ENCODE results near the gene KRTAP25-1. TPM values are rescaled to one million over a fixed set of nuclear protein-coding genes. Genes with fewer than 3 reads are reported as not detected.
A peak's percentile ranks its signal among the peaks of the same experiment; 100 is the strongest.

Gene KRTAP25-1
- total RNA-seq, 1 donor from 2014 or later, result not detected

DNA sequence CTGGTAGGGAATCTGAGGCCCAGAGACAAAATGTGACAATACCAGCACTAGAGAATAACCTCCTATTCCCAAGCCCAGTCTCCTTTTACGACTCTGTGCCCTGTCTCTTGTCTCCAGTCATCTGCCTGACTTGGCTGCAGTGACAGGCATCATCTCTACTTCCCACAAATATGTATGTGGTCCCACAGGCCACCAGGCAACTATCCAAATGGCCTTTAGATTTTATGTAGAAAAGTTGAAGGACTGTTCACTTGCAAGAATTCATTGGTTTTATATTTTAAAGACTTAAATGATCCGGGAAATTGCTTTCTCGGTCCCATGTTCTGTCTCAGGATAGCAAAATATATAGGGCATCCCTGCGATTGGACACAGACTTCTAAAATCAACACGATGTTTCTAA, 18.2 kb downstream of the KRTAP25-1 start:
- Mint-ChIP-seq H3K27me3 (ENCODE audit: unreplicated experiment) (no peaks in the 10 kb centered on the region), H3K4me3 (ENCODE audit: unreplicated experiment) (no peak overlapping the region), H3K4me1 (ENCODE audit: unreplicated experiment) (no peaks in the 10 kb centered on the region), H3K27ac (ENCODE audit: unreplicated experiment) (no peak overlapping the region), H3K36me3 (ENCODE audit: unreplicated experiment) (no peaks in the 10 kb centered on the region), H3K9me3 (ENCODE audit: unreplicated experiment) (peaks cover 4% of the 10 kb centered on the region)
- DNase-seq (ENCODE audit: extremely low spot score, unreplicated experiment), result no peak
- TF ChIP-seq, protein P1, sequence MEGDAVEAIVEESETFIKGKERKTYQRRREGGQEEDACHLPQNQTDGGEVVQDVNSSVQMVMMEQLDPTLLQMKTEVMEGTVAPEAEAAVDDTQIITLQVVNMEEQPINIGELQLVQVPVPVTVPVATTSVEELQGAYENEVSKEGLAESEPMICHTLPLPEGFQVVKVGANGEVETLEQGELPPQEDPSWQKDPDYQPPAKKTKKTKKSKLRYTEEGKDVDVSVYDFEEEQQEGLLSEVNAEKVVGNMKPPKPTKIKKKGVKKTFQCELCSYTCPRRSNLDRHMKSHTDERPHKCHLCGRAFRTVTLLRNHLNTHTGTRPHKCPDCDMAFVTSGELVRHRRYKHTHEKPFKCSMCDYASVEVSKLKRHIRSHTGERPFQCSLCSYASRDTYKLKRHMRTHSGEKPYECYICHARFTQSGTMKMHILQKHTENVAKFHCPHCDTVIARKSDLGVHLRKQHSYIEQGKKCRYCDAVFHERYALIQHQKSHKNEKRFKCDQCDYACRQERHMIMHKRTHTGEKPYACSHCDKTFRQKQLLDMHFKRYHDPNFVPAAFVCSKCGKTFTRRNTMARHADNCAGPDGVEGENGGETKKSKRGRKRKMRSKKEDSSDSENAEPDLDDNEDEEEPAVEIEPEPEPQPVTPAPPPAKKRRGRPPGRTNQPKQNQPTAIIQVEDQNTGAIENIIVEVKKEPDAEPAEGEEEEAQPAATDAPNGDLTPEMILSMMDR (IDR thresholded peaks at IDR 0.05), result no peak

- no peak for DNase-seq (ENCODE audit: extremely low spot score, unreplicated experiment)
- no peaks in the 10 kb centered on the region for H3K27me3 Mint-ChIP-seq (ENCODE audit: unreplicated experiment)
- no peaks in the 10 kb centered on the region for H3K36me3 Mint-ChIP-seq (ENCODE audit: unreplicated experiment)
- H3K4me3 Mint-ChIP-seq (ENCODE audit: unreplicated experiment), result no peak overlapping the region
- H3K9me3 Mint-ChIP-seq (ENCODE audit: unreplicated experiment), result peaks cover 7% of the 10 kb centered on the region
- no peak overlapping the region for H3K27ac Mint-ChIP-seq (ENCODE audit: unreplicated experiment)
- no peaks in the 10 kb centered on the region for H3K4me1 Mint-ChIP-seq (ENCODE audit: unreplicated experiment)
- TF ChIP-seq, protein P1 (IDR thresholded peaks at IDR 0.05), result no peak
Measured at GRCh38 chr21:30269803-30270530, 19.3 kb downstream of the KRTAP25-1 start.

GRCh38 chr21:30268608-30269197, 20.6 kb downstream of the KRTAP25-1 start:
- no peaks in the 10 kb centered on the region for H3K36me3 Mint-ChIP-seq (ENCODE audit: unreplicated experiment)
- no peaks in the 10 kb centered on the region for H3K27me3 Mint-ChIP-seq (ENCODE audit: unreplicated experiment)
- peaks cover 7% of the 10 kb centered on the region for H3K9me3 Mint-ChIP-seq (ENCODE audit: unreplicated experiment)
- H3K4me3 Mint-ChIP-seq (ENCODE audit: unreplicated experiment), result no peak overlapping the region
- no peak for DNase-seq (ENCODE audit: extremely low spot score, unreplicated experiment)
- H3K4me1 Mint-ChIP-seq (ENCODE audit: unreplicated experiment), result no peaks in the 10 kb centered on the region
- H3K27ac Mint-ChIP-seq (ENCODE audit: unreplicated experiment), result no peak overlapping the region
- TF ChIP-seq, protein P1 (IDR thresholded peaks at IDR 0.05), result peak; percentile 31

- H3K27me3 Mint-ChIP-seq (ENCODE audit: unreplicated experiment), result no peaks in the 10 kb centered on the region
- no peak overlapping the region for H3K27ac Mint-ChIP-seq (ENCODE audit: unreplicated experiment)
- H3K36me3 Mint-ChIP-seq (ENCODE audit: unreplicated experiment), result no peaks in the 10 kb centered on the region
- no peak overlapping the region for H3K4me3 Mint-ChIP-seq (ENCODE audit: unreplicated experiment)
- no peak for DNase-seq (ENCODE audit: extremely low spot score, unreplicated experiment)
- H3K9me3 Mint-ChIP-seq (ENCODE audit: unreplicated experiment), result no peaks in the 10 kb centered on the region
- TF ChIP-seq, protein P1 (IDR thresholded peaks at IDR 0.05), result peak; percentile 40
- H3K4me1 Mint-ChIP-seq (ENCODE audit: unreplicated experiment), result peaks cover 4% of the 10 kb centered on the region
Measured at GRCh38 chr21:30257773-30258172, 31.5 kb downstream of the KRTAP25-1 start.

GRCh38 chr21:30256100-30256499, 33.2 kb downstream of the KRTAP25-1 start:
- Mint-ChIP-seq H3K4me3 (ENCODE audit: unreplicated experiment) (no peak overlapping the region), H3K27ac (ENCODE audit: unreplicated experiment) (no peak overlapping the region)

More at GRCh38 chr21:30256100-30256499, 33.2 kb downstream of the KRTAP25-1 start:
- Mint-ChIP-seq H3K9me3 (ENCODE audit: unreplicated experiment) (no peaks in the 10 kb centered on the region), H3K36me3 (ENCODE audit: unreplicated experiment) (no peaks in the 10 kb centered on the region), H3K27me3 (ENCODE audit: unreplicated experiment) (no peaks in the 10 kb centered on the region), H3K4me1 (ENCODE audit: unreplicated experiment) (peaks cover 4% of the 10 kb centered on the region)
- no peak for DNase-seq (ENCODE audit: extremely low spot score, unreplicated experiment)
- TF ChIP-seq, protein P1 (IDR thresholded peaks at IDR 0.05), result no peak
